Measurements from ENCODE around the gene PSD4. TPM values are rescaled to one million over a fixed set of nuclear protein-coding genes. Genes with fewer than 3 reads are reported as not detected.
A peak's percentile ranks its signal among the peaks of the same experiment; 100 is the strongest.

PSD4 gene
- total and polyA plus RNA-seq, 9 donors = 0.95 to 3.2 (median 1.9) TPM

- Histone ChIP-seq H3K4me3 (ENCODE audit: low read length) (no peak overlapping the region), H3K27me3 (ENCODE audit: control insufficient read depth, insufficient read depth, low read length) (no peaks in the 10 kb centered on the region), H3K27ac (ENCODE audit: low read length) (no peak overlapping the region), H3K4me1 (ENCODE audit: control insufficient read depth, insufficient read depth, low read length) (peaks cover 23% of the 10 kb centered on the region), H3K9me3 (replicated peaks; ENCODE audit: control insufficient read depth, low read depth, low read length) (no peaks in the 10 kb centered on the region), H3K36me3 (ENCODE audit: control insufficient read depth, insufficient read depth, low read length) (no peaks in the 10 kb centered on the region)
- WGBS (ENCODE audit: insufficient coverage) = 74% methylated on average over 4 of the region's 8 CpGs
- no peak for DNase-seq
These were observed 35.4 kb downstream of the PSD4 start for GRCh38 chr2:113209011-113209645.

DNA sequence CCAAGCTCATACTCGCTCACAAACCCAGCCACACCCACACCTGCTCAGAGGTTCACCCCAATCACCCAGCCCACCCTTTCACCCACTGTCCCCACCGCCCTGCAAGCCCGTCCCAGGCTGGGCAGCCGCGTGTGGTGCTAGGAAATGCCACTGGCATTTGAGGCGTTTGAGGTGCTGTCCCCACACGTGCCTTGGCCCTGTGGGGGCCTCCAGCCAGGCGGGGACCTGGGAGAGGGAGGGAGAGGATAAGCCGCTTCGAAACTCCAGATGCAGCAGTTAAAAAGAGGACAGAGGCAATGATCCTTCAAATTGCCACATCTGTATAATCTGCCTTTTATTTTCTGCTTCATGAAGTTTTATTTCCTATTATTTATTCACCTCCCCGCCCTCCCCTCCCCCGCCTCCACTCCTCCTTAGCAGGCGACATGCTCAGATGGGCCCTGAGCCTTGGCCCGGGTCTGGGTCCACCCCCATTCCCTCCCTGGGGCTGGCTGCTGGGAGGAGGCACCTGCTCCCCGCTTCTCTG is 35.9 kb downstream of the PSD4 start:
- H3K4me3 ChIP-seq (ENCODE audit: low read length) = no peak overlapping the region
- no peaks in the 10 kb centered on the region for H3K27me3 ChIP-seq (ENCODE audit: control insufficient read depth, insufficient read depth, low read length)
- DNase-seq = no peak
- no peaks in the 10 kb centered on the region for H3K9me3 ChIP-seq (replicated peaks; ENCODE audit: control insufficient read depth, low read depth, low read length)
- no peaks in the 10 kb centered on the region for H3K36me3 ChIP-seq (ENCODE audit: control insufficient read depth, insufficient read depth, low read length)
- peaks cover 23% of the 10 kb centered on the region for H3K4me1 ChIP-seq (ENCODE audit: control insufficient read depth, insufficient read depth, low read length)
- 57% methylated on average over 8 of the region's 15 CpGs for WGBS (ENCODE audit: insufficient coverage)
- H3K27ac ChIP-seq (ENCODE audit: low read length) = no peak overlapping the region

- no peaks in the 10 kb centered on the region for H3K36me3 ChIP-seq (ENCODE audit: control insufficient read depth, insufficient read depth, low read length)
- DNase-seq = peak; percentile 66
- H3K4me3 ChIP-seq (ENCODE audit: low read length) = no peak overlapping the region
- H3K27ac ChIP-seq (ENCODE audit: low read length) = peak overlapping the region; percentile 71
- peaks cover 23% of the 10 kb centered on the region for H3K4me1 ChIP-seq (ENCODE audit: control insufficient read depth, insufficient read depth, low read length)
- no peaks in the 10 kb centered on the region for H3K9me3 ChIP-seq (replicated peaks; ENCODE audit: control insufficient read depth, low read depth, low read length)
- WGBS (ENCODE audit: insufficient coverage) = 70% methylated on average over 4 of the region's 13 CpGs
- no peaks in the 10 kb centered on the region for H3K27me3 ChIP-seq (ENCODE audit: control insufficient read depth, insufficient read depth, low read length)
These were observed 37.7 kb downstream of the PSD4 start for GRCh38 chr2:113211226-113212105.

- no peaks in the 10 kb centered on the region for H3K27me3 ChIP-seq (ENCODE audit: control insufficient read depth, insufficient read depth, low read length)
- peak overlapping the region; percentile 71 for H3K27ac ChIP-seq (ENCODE audit: low read length)
- H3K4me3 ChIP-seq (ENCODE audit: low read length) = no peak overlapping the region
- no peaks in the 10 kb centered on the region for H3K36me3 ChIP-seq (ENCODE audit: control insufficient read depth, insufficient read depth, low read length)
- H3K4me1 ChIP-seq (ENCODE audit: control insufficient read depth, insufficient read depth, low read length) = peaks cover 26% of the 10 kb centered on the region
- DNase-seq = peak; percentile 58
- no peaks in the 10 kb centered on the region for H3K9me3 ChIP-seq (replicated peaks; ENCODE audit: control insufficient read depth, low read depth, low read length)
- 9% methylated on average over 20 of the region's 26 CpGs for WGBS (ENCODE audit: insufficient coverage)
These were observed 38.7 kb downstream of the PSD4 start for GRCh38 chr2:113212245-113213060.

GRCh38 chr2:113213061-113213930 is 39.5 kb downstream of the PSD4 start:
- Histone ChIP-seq H3K27ac (ENCODE audit: low read length) (no peak overlapping the region), H3K9me3 (replicated peaks; ENCODE audit: control insufficient read depth, low read depth, low read length) (no peaks in the 10 kb centered on the region), H3K36me3 (ENCODE audit: control insufficient read depth, insufficient read depth, low read length) (no peaks in the 10 kb centered on the region), H3K27me3 (ENCODE audit: control insufficient read depth, insufficient read depth, low read length) (no peaks in the 10 kb centered on the region), H3K4me1 (ENCODE audit: control insufficient read depth, insufficient read depth, low read length) (peaks cover 34% of the 10 kb centered on the region), H3K4me3 (ENCODE audit: low read length) (no peak overlapping the region)
- DNase-seq = no peak
- WGBS (ENCODE audit: insufficient coverage) = 82% methylated on average over 12 of the region's 14 CpGs

DNA sequence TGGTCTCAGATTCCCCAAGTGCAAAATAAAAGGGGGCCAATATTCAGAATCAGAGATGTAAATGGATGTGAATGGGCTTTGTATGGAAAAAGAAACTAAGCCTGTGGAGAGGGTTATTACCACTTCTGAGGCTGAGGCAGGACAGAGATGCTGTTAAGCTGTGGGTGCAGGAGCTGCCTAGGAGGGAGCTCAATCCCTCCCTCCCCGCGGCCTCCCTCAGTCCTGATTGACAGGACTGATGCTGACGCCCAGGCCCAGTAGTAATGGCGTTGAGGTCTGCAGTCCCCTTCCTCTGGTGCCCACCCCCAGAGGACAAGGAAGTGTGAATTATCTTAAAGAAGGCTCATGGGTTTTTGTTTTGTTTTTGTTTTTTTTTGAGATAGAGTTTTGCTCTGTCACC is 40.4 kb downstream of the PSD4 start:
- H3K27me3 ChIP-seq (ENCODE audit: control insufficient read depth, insufficient read depth, low read length) = no peaks in the 10 kb centered on the region
- H3K36me3 ChIP-seq (ENCODE audit: control insufficient read depth, insufficient read depth, low read length) = no peaks in the 10 kb centered on the region
- H3K9me3 ChIP-seq (replicated peaks; ENCODE audit: control insufficient read depth, low read depth, low read length) = no peaks in the 10 kb centered on the region
- peaks cover 40% of the 10 kb centered on the region for H3K4me1 ChIP-seq (ENCODE audit: control insufficient read depth, insufficient read depth, low read length)
- no peak for DNase-seq
- H3K4me3 ChIP-seq (ENCODE audit: low read length) = no peak overlapping the region
- 60% methylated on average over 1 of the region's 4 CpGs for WGBS (ENCODE audit: insufficient coverage)
- no peak overlapping the region for H3K27ac ChIP-seq (ENCODE audit: low read length)

DNA sequence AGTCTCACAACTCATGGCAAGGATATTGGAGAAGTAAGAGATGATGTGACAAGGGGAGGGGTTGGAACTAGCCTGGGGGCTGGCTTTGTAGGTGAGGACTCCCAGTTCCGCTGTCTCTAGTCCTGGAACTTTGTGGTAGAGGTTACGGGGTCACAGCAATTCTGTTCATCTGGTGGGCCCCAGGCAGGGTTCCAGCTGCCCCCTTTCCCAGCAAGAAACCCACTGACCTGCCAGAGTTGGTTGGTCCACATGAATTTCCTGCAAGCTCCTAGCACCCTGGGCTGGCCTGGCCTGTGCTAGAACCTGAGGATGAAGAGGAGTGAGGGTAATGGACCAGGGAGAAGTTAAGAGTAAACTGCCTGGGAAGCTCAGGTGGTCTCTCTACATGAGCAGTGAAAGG is 41.3 kb downstream of the PSD4 start:
- no peak for DNase-seq
- Histone ChIP-seq H3K4me1 (ENCODE audit: control insufficient read depth, insufficient read depth, low read length) (peaks cover 40% of the 10 kb centered on the region), H3K27me3 (ENCODE audit: control insufficient read depth, insufficient read depth, low read length) (no peaks in the 10 kb centered on the region), H3K36me3 (ENCODE audit: control insufficient read depth, insufficient read depth, low read length) (no peaks in the 10 kb centered on the region), H3K27ac (ENCODE audit: low read length) (no peak overlapping the region), H3K9me3 (replicated peaks; ENCODE audit: control insufficient read depth, low read depth, low read length) (no peaks in the 10 kb centered on the region), H3K4me3 (ENCODE audit: low read length) (no peak overlapping the region)
- WGBS (ENCODE audit: insufficient coverage) = 82% methylated on average over 2 of the region's 2 CpGs

DNA sequence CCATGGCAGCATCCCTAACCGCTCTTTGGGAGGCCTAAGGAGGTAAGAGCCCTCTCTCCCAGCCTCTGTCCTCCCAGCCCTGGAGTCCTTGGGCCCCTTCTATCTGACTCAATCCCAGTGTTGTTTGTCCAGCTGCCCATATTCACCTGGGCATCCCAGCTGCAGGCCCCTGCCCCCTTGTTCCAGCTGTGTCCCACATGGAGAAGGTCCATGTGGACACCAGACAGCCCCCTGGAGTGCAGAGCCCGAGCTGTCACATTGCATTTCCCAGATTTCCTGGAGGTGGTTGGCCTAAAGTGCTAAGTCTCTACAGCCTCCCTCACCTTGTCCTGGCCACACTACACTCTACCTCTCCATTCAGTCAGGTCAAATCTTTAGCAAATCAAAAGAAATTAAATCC is 42.5 kb downstream of the PSD4 start:
- H3K4me3 ChIP-seq (ENCODE audit: low read length) = no peak overlapping the region
- DNase-seq = no peak
- peaks cover 37% of the 10 kb centered on the region for H3K4me1 ChIP-seq (ENCODE audit: control insufficient read depth, insufficient read depth, low read length)
- no peaks in the 10 kb centered on the region for H3K27me3 ChIP-seq (ENCODE audit: control insufficient read depth, insufficient read depth, low read length)
- H3K27ac ChIP-seq (ENCODE audit: low read length) = no peak overlapping the region
- WGBS (ENCODE audit: insufficient coverage) = 75% methylated on average over 2 of the region's 2 CpGs
- H3K36me3 ChIP-seq (ENCODE audit: control insufficient read depth, insufficient read depth, low read length) = no peaks in the 10 kb centered on the region
- H3K9me3 ChIP-seq (replicated peaks; ENCODE audit: control insufficient read depth, low read depth, low read length) = no peaks in the 10 kb centered on the region

GRCh38 chr2:113216891-113217454 is 43.2 kb downstream of the PSD4 start:
- no peak overlapping the region for H3K4me3 ChIP-seq (ENCODE audit: low read length)
- H3K9me3 ChIP-seq (replicated peaks; ENCODE audit: control insufficient read depth, low read depth, low read length) = no peaks in the 10 kb centered on the region
- WGBS (ENCODE audit: insufficient coverage) = no CpG with 5 or more reads among the region's 6 CpGs
- peak overlapping the region; percentile 55 for H3K27ac ChIP-seq (ENCODE audit: low read length)
- DNase-seq = no peak
- H3K4me1 ChIP-seq (ENCODE audit: control insufficient read depth, insufficient read depth, low read length) = peaks cover 30% of the 10 kb centered on the region
- no peaks in the 10 kb centered on the region for H3K36me3 ChIP-seq (ENCODE audit: control insufficient read depth, insufficient read depth, low read length)
- no peaks in the 10 kb centered on the region for H3K27me3 ChIP-seq (ENCODE audit: control insufficient read depth, insufficient read depth, low read length)

Measured in muscle of leg (tissue), 11 donors.